Trophoblast cell (in vitro differentiated cells and primary cell): ENCODE data around the gene NPW.

Experiments
- DNase-seq, 2 donors: peaks; one replicate each; pipeline ENCODE4 v3.0.0-alpha.2; 2016
- H2AFZ ChIP-seq: 2 replicates; pipeline ENCODE4 v1.6.1; 2013; ENCODE audit warnings: low read length, moderate library complexity, mild to moderate bottlenecking; ENCODE audit not compliant: insufficient read depth, poor library complexity
- H2AK5ac ChIP-seq: 2 replicates; pipeline ENCODE4 v1.6.1; 2013; ENCODE audit warnings: mild to moderate bottlenecking, low read length
- H2BK120ac ChIP-seq: 2 replicates; pipeline ENCODE4 v1.6.1; 2013; ENCODE audit warnings: low read length, mild to moderate bottlenecking, moderate library complexity; ENCODE audit not compliant: insufficient read depth, poor library complexity
- H2BK12ac ChIP-seq: 2 replicates; pipeline ENCODE4 v1.6.1; 2013; ENCODE audit warnings: mild to moderate bottlenecking, low read length, moderate library complexity
- H2BK5ac ChIP-seq: 2 replicates; pipeline ENCODE4 v1.6.1; 2013; ENCODE audit warnings: low read length, low read depth, moderate library complexity, mild to moderate bottlenecking; ENCODE audit not compliant: poor library complexity
- H3K14ac ChIP-seq: 2 replicates; pipeline ENCODE4 v1.6.1; 2013; ENCODE audit warnings: mild to moderate bottlenecking, low read length
- H3K18ac ChIP-seq: 2 replicates; pipeline ENCODE4 v1.6.1; 2013; ENCODE audit warnings: mild to moderate bottlenecking, low read length
- H3K23ac ChIP-seq: 2 replicates; pipeline ENCODE4 v1.6.1; 2013; ENCODE audit warnings: low read length
- H3K27ac ChIP-seq: 2 replicates; pipeline ENCODE4 v1.5.1; 2013; ENCODE audit warnings: low read depth, mild to moderate bottlenecking, inconsistent platforms, low read length, moderate library complexity
- H3K27me3 ChIP-seq: 2 replicates; pipeline ENCODE4 v1.6.1; 2013; ENCODE audit warnings: inconsistent platforms, mild to moderate bottlenecking, low read length, moderate library complexity; ENCODE audit not compliant: insufficient read depth
- H3K36me3 ChIP-seq, 2 experiments: 1 replicate in 1 of 2; 2 replicates in 1 of 2; pipeline ENCODE4 v1.6.1; 2013; ENCODE audit warnings: low read length in 2 of 2, mild to moderate bottlenecking in 2 of 2, moderate library complexity in 1 of 2; ENCODE audit not compliant: insufficient read depth in 2 of 2, control insufficient read depth in 1 of 2
- H3K4ac ChIP-seq: 2 replicates; pipeline ENCODE4 v1.6.1; 2013; ENCODE audit warnings: low read depth, mild to moderate bottlenecking, low read length, moderate library complexity
- H3K4me1 ChIP-seq, 2 experiments: 1 replicate in 1 of 2; 2 replicates in 1 of 2; pipeline ENCODE4 v1.6.1; 2013; ENCODE audit warnings: low read length in 2 of 2, mild to moderate bottlenecking in 2 of 2, moderate library complexity in 1 of 2; ENCODE audit not compliant: insufficient read depth in 2 of 2, control insufficient read depth in 1 of 2
- H3K4me2 ChIP-seq: 2 replicates; pipeline ENCODE4 v1.6.1; 2013; ENCODE audit warnings: inconsistent platforms, mild to moderate bottlenecking, low read length, moderate library complexity
- H3K4me3 ChIP-seq: 2 replicates; pipeline ENCODE4 v1.5.1; 2013; ENCODE audit warnings: mild to moderate bottlenecking, low read depth, low read length, inconsistent platforms
- H3K79me1 ChIP-seq: one replicate; pipeline ENCODE4 v1.6.1; 2013; ENCODE audit warnings: low read length
- H3K79me2 ChIP-seq: 2 replicates; pipeline ENCODE4 v1.6.1; 2013; ENCODE audit warnings: low read length, mild to moderate bottlenecking; ENCODE audit not compliant: control insufficient read depth, insufficient read depth, poor library complexity
- H3K9ac ChIP-seq: 2 replicates; pipeline ENCODE4 v1.6.1; 2013; ENCODE audit warnings: mild to moderate bottlenecking, low read length
- H3K9me3 ChIP-seq: 2 replicates; pipeline ENCODE4 v1.6.1; 2013; ENCODE audit warnings: low read depth, mild to moderate bottlenecking, control low read depth, inconsistent platforms, low read length; ENCODE audit not compliant: insufficient read depth
- H4K12ac ChIP-seq: 2 replicates; pipeline ENCODE4 v1.6.1; 2013; ENCODE audit warnings: low read depth, mild to moderate bottlenecking, low read length, moderate library complexity
- H4K8ac ChIP-seq: 2 replicates; pipeline ENCODE4 v1.6.1; 2013; ENCODE audit warnings: low read depth, mild to moderate bottlenecking, low read length, moderate library complexity
- H4K91ac ChIP-seq: one replicate; pipeline ENCODE4 v1.6.1; 2013; ENCODE audit warnings: low read depth, mild to moderate bottlenecking, low read length, moderate library complexity
- WGBS: extraction: QIAGEN DNeasy Blood & Tissue Kit; methylation state at CpG from one replicate; pipeline ENCODE4 v1.1.7; 2013; ENCODE audit warnings: missing lambda C conversion rate; ENCODE audit not compliant: insufficient read length, insufficient coverage; ENCODE audit errors: extremely low coverage; 5-methylcytosine and 5-hydroxymethylcytosine counted together

The NPW gene

GRCh38 chr16:2056681-2057407 lies 37.3 kb downstream of the NPW start:
- Histone ChIP-seq H4K91ac (no peak overlapping the region), H3K27me3 (no peaks in the 10 kb centered on the region), H3K14ac (no peak overlapping the region), H2BK5ac (no peak overlapping the region), H3K4ac (no peak overlapping the region), H3K23ac (no peak overlapping the region), H3K27ac (no peak overlapping the region), H3K9me3 (peaks cover 6% of the 10 kb centered on the region), H2AFZ (no peak overlapping the region), H3K4me1 (no peaks in the 10 kb centered on the region), H3K18ac (no peak overlapping the region), H3K36me3 (peaks cover 70 to 75% of the 10 kb centered on the region in 2 experiments), H2BK120ac (no peak overlapping the region), H4K8ac (no peak overlapping the region), H3K79me1 (no peaks in the 10 kb centered on the region), H3K9ac (no peak overlapping the region), H4K12ac (no peak overlapping the region), H2AK5ac (no peak overlapping the region), H3K4me2 (no peak overlapping the region), H3K4me3 (no peak overlapping the region), H2BK12ac (no peak overlapping the region), H3K79me2 (no peaks in the 10 kb centered on the region)
- no CpG with 5 or more reads among the region's 19 CpGs for WGBS
- no peak for DNase-seq

GRCh38 chr16:2057438-2057837 lies 37.9 kb downstream of the NPW start:
- no peak for DNase-seq
- no peaks in the 10 kb centered on the region for H3K79me2 ChIP-seq

GRCh38 chr16:2058420-2058819 lies 38.8 kb downstream of the NPW start:
- no peak overlapping the region for H3K4ac ChIP-seq
- H3K4me3 ChIP-seq = no peak overlapping the region
- H3K4me1 ChIP-seq = no peaks in the 10 kb centered on the region
- no peak overlapping the region for H3K9ac ChIP-seq
- H3K14ac ChIP-seq = no peak overlapping the region
- no peak overlapping the region for H2AFZ ChIP-seq
- H3K27me3 ChIP-seq = no peaks in the 10 kb centered on the region
- H3K9me3 ChIP-seq = peaks cover 6% of the 10 kb centered on the region
- H2BK120ac ChIP-seq = no peak overlapping the region
- H3K18ac ChIP-seq = no peak overlapping the region
- WGBS = no CpG with 5 or more reads among the region's 13 CpGs
- no peak overlapping the region for H4K12ac ChIP-seq
- no peak overlapping the region for H4K91ac ChIP-seq
- H4K8ac ChIP-seq = no peak overlapping the region
- H3K23ac ChIP-seq = no peak overlapping the region
- peaks cover 71 to 75% of the 10 kb centered on the region in 2 experiments for H3K36me3 ChIP-seq
- H2BK5ac ChIP-seq = no peak overlapping the region
- no peak overlapping the region for H2AK5ac ChIP-seq
- no peak overlapping the region for H3K27ac ChIP-seq
- DNase-seq = no peak
- no peak overlapping the region for H2BK12ac ChIP-seq
- no peak overlapping the region for H3K4me2 ChIP-seq
- no peaks in the 10 kb centered on the region for H3K79me1 ChIP-seq
- no peaks in the 10 kb centered on the region for H3K79me2 ChIP-seq

More at GRCh38 chr16:2057438-2057837, 37.9 kb downstream of the NPW start:
- no peak overlapping the region for H2BK12ac ChIP-seq
- no peak overlapping the region for H4K8ac ChIP-seq
- no peak overlapping the region for H2BK120ac ChIP-seq
- no peak overlapping the region for H3K27ac ChIP-seq
- H3K4me2 ChIP-seq = no peak overlapping the region
- no peak overlapping the region for H3K18ac ChIP-seq
- H3K27me3 ChIP-seq = no peaks in the 10 kb centered on the region
- no peaks in the 10 kb centered on the region for H3K79me1 ChIP-seq
- no peak overlapping the region for H4K91ac ChIP-seq
- H3K14ac ChIP-seq = no peak overlapping the region
- WGBS = no CpG with 5 or more reads among the region's 10 CpGs
- peaks cover 6% of the 10 kb centered on the region for H3K9me3 ChIP-seq
- no peak overlapping the region for H3K4ac ChIP-seq
- no peak overlapping the region for H3K9ac ChIP-seq
- no peak overlapping the region for H2BK5ac ChIP-seq
- no peak overlapping the region for H3K4me3 ChIP-seq
- no peak overlapping the region for H3K23ac ChIP-seq
- no peak overlapping the region for H2AK5ac ChIP-seq
- no peak overlapping the region for H2AFZ ChIP-seq
- no peak overlapping the region for H4K12ac ChIP-seq
- H3K4me1 ChIP-seq = no peaks in the 10 kb centered on the region
- H3K36me3 ChIP-seq = peaks cover 71 to 75% of the 10 kb centered on the region in 2 experiments

- Histone ChIP-seq H4K8ac (no peak overlapping the region), H3K79me1 (no peaks in the 10 kb centered on the region), H4K91ac (no peak overlapping the region), H3K36me3 (peaks cover 71 to 75% of the 10 kb centered on the region in 2 experiments), H3K9me3 (peaks cover 4% of the 10 kb centered on the region), H4K12ac (no peak overlapping the region), H3K27ac (no peak overlapping the region), H3K4me1 (no peaks in the 10 kb centered on the region), H2BK5ac (no peak overlapping the region), H2AK5ac (no peak overlapping the region), H2BK12ac (no peak overlapping the region), H3K9ac (no peak overlapping the region), H3K79me2 (no peaks in the 10 kb centered on the region), H3K23ac (no peak overlapping the region), H3K27me3 (no peaks in the 10 kb centered on the region), H2AFZ (no peak overlapping the region), H3K4me3 (no peak overlapping the region), H3K14ac (no peak overlapping the region), H3K18ac (no peak overlapping the region), H2BK120ac (no peak overlapping the region), H3K4ac (no peak overlapping the region), H3K4me2 (no peak overlapping the region)
- WGBS = no CpG with 5 or more reads among the region's 10 CpGs
- no peak for DNase-seq
Measured at GRCh38 chr16:2058872-2059271, 39.3 kb downstream of the NPW start.
